Measurements from ENCODE around the gene FCAMR. TPM values are rescaled to one million over a fixed set of nuclear protein-coding genes. Genes with fewer than 3 reads are reported as not detected.

The FCAMR gene
- total RNA-seq, 1 donor from 2014 or later: not detected

DNA sequence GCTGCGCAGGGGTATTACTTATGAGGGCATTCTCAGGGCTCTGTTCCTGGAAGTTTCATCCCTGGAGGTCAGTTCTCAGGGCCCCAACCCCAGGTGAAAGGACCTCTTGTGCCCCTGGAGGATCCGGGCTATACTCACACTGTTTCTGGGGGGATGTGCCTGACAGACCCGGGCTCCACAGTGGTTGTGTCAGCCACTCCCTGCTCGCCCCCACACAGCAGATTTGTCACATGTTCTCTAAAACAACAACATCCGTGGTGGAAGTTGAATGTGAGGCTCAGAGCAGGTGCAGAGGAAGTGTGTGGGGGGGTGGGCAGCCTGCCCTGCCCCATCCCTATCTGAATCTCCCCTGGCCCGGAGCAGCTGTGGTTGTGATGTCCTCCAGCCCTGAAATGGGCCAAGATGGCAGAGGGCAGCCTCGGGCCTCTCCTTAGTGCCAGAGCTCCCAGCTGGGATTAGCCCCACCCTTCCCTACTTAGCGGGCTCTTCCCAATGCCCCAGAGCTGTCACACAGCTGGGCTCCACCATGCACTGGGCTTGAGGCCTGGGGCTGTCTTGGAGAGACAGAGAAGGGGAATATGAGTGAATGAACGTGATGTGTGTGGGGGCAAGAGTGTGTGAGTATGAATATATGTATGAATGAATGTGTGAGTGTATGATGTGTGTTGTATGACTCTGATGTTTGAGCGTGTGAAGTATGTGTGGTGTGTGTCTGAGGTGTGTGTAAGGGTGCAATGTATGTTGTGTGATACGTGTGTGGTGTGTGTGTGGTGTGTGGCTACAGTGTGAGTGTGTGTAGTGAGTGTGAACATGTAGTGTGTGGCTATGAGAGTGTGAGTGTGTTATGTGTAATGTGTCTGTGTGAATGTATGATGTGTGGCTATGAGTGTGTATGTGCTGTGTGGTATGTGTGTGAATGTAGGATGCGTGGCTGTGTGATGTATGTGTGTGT is 47.0 kb downstream of the FCAMR start:
- no peak overlapping the region for H3K4me3 ChIP-seq (ENCODE audit: low read depth, low read length)
- FAIRE-seq (no peak), DNase-seq (ENCODE audit: low read depth) (no peak)
- no peaks in the 10 kb centered on the region for H3K27me3 ChIP-seq (ENCODE audit: control insufficient read depth, insufficient read depth, low read length)
- no peaks in the 10 kb centered on the region for H3K36me3 ChIP-seq (ENCODE audit: control insufficient read depth, insufficient read depth, low read length)
- TF ChIP-seq CTCF (IDR thresholded peaks at IDR 0.05; ENCODE audit: insufficient read depth, low read length, severe bottlenecking): no peak

DNA sequence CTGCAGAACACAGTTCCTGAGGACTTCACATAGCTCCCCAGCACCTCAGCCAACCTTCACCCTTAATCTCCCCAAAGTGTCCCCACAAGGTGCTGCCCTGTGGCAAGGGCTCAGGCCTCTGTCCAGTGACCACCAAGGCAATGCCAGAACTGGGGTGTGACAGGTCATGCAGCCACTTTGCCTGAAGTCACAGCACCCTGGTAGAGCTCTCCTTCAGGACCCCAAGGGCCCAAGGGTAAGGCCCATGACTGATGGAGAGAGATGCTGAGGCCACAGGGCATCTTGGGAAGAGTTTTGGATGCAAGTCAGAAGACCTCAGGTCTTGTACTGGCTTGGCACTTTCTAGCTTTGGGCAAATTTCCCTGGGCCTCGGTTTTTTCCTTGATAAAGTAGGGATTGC is 47.7 kb downstream of the FCAMR start:
- Histone ChIP-seq H3K27me3 (ENCODE audit: control insufficient read depth, insufficient read depth, low read length) (no peaks in the 10 kb centered on the region), H3K4me3 (ENCODE audit: low read depth, low read length) (no peak overlapping the region), H3K36me3 (ENCODE audit: control insufficient read depth, insufficient read depth, low read length) (no peaks in the 10 kb centered on the region)
- no peak for TF ChIP-seq CTCF (IDR thresholded peaks at IDR 0.05; ENCODE audit: insufficient read depth, low read length, severe bottlenecking)
- DNase-seq (ENCODE audit: low read depth): no peak
- FAIRE-seq: no peak

DNA sequence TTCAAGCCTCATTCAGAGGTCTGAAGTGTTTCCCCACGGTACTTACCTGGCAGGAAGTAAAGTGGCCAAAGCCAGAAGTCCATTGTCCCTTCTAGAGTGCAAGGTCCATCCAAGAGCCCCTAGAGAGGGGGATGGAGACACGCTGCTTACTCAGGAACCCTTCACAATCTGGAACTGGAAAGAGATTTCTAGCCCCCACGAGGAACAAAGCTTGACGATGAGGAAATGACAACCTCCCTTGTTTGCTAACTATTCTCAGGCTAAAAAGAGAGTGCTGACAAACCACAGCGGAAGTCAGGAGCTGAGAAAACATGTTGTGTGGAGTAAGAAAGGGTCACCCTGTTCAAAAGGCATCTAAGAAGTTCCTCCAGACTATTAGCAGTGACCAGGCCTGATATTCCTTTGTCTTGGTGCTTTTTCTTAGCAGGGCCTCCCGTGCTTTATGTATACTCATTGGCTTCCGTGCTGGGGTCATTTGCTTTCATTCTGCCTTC is 48.4 kb downstream of the FCAMR start, which contains the start of gene FCMR:
FCMR (minus strand) TSS at position 170 of the 494 bp plus-strand sequence; CDS start at position 83, 87 bp downstream.
- Histone ChIP-seq H3K36me3 (ENCODE audit: control insufficient read depth, insufficient read depth, low read length) (no peaks in the 10 kb centered on the region), H3K4me3 (ENCODE audit: low read depth, low read length) (no peak within 1 kb of the TSS), H3K27me3 (ENCODE audit: control insufficient read depth, insufficient read depth, low read length) (no peaks in the 10 kb centered on the region)
- DNase-seq (ENCODE audit: low read depth): peak; percentile 54
- no peak for FAIRE-seq
- no peak for TF ChIP-seq CTCF (IDR thresholded peaks at IDR 0.05; ENCODE audit: insufficient read depth, low read length, severe bottlenecking)

- no peaks in the 10 kb centered on the region for H3K27me3 ChIP-seq (ENCODE audit: control insufficient read depth, insufficient read depth, low read length)
- FAIRE-seq (no peak), DNase-seq (ENCODE audit: low read depth) (no peak)
- H3K36me3 ChIP-seq (ENCODE audit: control insufficient read depth, insufficient read depth, low read length): no peaks in the 10 kb centered on the region
- no peak for TF ChIP-seq CTCF (IDR thresholded peaks at IDR 0.05; ENCODE audit: insufficient read depth, low read length, severe bottlenecking)
- H3K4me3 ChIP-seq (ENCODE audit: low read depth, low read length): no peak overlapping the region
These were observed 52.2 kb downstream of the FCAMR start for GRCh38 chr1:206918076-206918475.

GRCh38 chr1:206916000-206916709 is 54.1 kb downstream of the FCAMR start:
- H3K36me3 ChIP-seq (ENCODE audit: control insufficient read depth, insufficient read depth, low read length): no peaks in the 10 kb centered on the region
- DNase-seq (ENCODE audit: low read depth) (no peak), FAIRE-seq (no peak)
- no peak overlapping the region for H3K4me3 ChIP-seq (ENCODE audit: low read depth, low read length)
- H3K27me3 ChIP-seq (ENCODE audit: control insufficient read depth, insufficient read depth, low read length): no peaks in the 10 kb centered on the region
- no peak for TF ChIP-seq CTCF (IDR thresholded peaks at IDR 0.05; ENCODE audit: insufficient read depth, low read length, severe bottlenecking)

Measured in bronchial epithelial cell (primary cell).